WTC11 (cell line): ENCODE results near the gene TMEM14A. TPM values are rescaled to one million over a fixed set of nuclear protein-coding genes. Genes with fewer than 3 reads are reported as not detected.

ENCODE experiments used
- ATAC-seq: fragments of 200-7000 bp; cut with Tn5 transposase; 2 replicates; pipeline ENCODE4 v1.10.0; 2021; ENCODE audit warnings: mild to moderate bottlenecking, moderate library complexity
- CTCF ChIA-PET: fragments of 300-600 bp; sonication (Branson Sonifier 250); formaldehyde crosslinking; loops from one replicate; lab custom pipeline; 2021; ENCODE audit warnings: antibody characterized with exemption; lab: Charles Lee
- POLR2A ChIA-PET: fragments of 350-600 bp; sonication (Branson Sonifier 250); formaldehyde crosslinking; loops from one replicate; lab custom pipeline; 2021; ENCODE audit warnings: antibody characterized with exemption; lab: Charles Lee
- DNase-seq: peaks from one replicate; pipeline ENCODE4 v3.0.0; 2021; ENCODE audit warnings: low spot score
- H3K27ac Mint-ChIP-seq: 2 replicates; pipeline ENCODE4 v1.8.0; 2021; ENCODE audit warnings: mixed read lengths
- H3K27me3 Mint-ChIP-seq: 2 replicates; pipeline ENCODE4 v1.8.0; 2021; ENCODE audit warnings: low read depth, mild to moderate bottlenecking, moderate library complexity, mixed read lengths
- H3K36me3 Mint-ChIP-seq: 2 replicates; pipeline ENCODE4 v1.8.0; 2021; ENCODE audit warnings: mixed read lengths
- H3K4me1 Mint-ChIP-seq: 2 replicates; pipeline ENCODE4 v1.8.0; 2022; ENCODE audit warnings: mixed read lengths
- H3K4me3 Mint-ChIP-seq: 2 replicates; pipeline ENCODE4 v1.8.0; 2021; ENCODE audit warnings: mild to moderate bottlenecking, moderate library complexity, mixed read lengths
- H3K9me3 Mint-ChIP-seq: 2 replicates; pipeline ENCODE4 v1.8.0; 2021; ENCODE audit warnings: mixed read lengths
- AR ChIP-seq: fragments of 250-450 bp; sonication (Bioruptor Pico); IDR thresholded peaks from 2 replicates; pipeline ENCODE4 v1.9.0; 2021; ENCODE audit warnings: mild to moderate bottlenecking
- E2F1 ChIP-seq: sonication (generic); formaldehyde crosslinking; IDR thresholded peaks from 2 replicates; pipeline ENCODE4 v1.8.0; 2022; ENCODE audit warnings: mild to moderate bottlenecking, missing genetic modification reagents
- EMX1 ChIP-seq: fragments of 250-450 bp; sonication (Bioruptor Pico); IDR thresholded peaks from 2 replicates; pipeline ENCODE4 v1.8.0; 2021; ENCODE audit warnings: mild to moderate bottlenecking
- ERG ChIP-seq: fragments of 250-450 bp; sonication (Bioruptor Pico); IDR thresholded peaks from 2 replicates; pipeline ENCODE4 v1.8.0; 2021; ENCODE audit warnings: mild to moderate bottlenecking
- GABPB1 ChIP-seq: sonication (generic); formaldehyde crosslinking; IDR thresholded peaks from 2 replicates; pipeline ENCODE4 v1.8.1; 2023; ENCODE audit warnings: mild to moderate bottlenecking, missing genetic modification reagents
- HMGA2 ChIP-seq: fragments of 250-450 bp; sonication (Bioruptor Pico); IDR thresholded peaks from 2 replicates; pipeline ENCODE4 v1.4.0; 2021; ENCODE audit warnings: mild to moderate bottlenecking, moderate library complexity
- KAT7 ChIP-seq: sonication (generic); formaldehyde crosslinking; IDR thresholded peaks from 2 replicates; pipeline ENCODE4 v1.8.1; 2023; ENCODE audit warnings: missing genetic modification reagents, mild to moderate bottlenecking, borderline replicate concordance
- MYBL2 ChIP-seq: sonication (generic); formaldehyde crosslinking; IDR thresholded peaks from 2 replicates; pipeline ENCODE4 v1.8.1; 2023; ENCODE audit warnings: mild to moderate bottlenecking, moderate library complexity, missing genetic modification reagents
- OVOL2 ChIP-seq: fragments of 250-450 bp; sonication (Bioruptor Pico); IDR thresholded peaks from 2 replicates; pipeline ENCODE4 v1.9.0; 2021; ENCODE audit warnings: mild to moderate bottlenecking, borderline replicate concordance
- SP1 ChIP-seq: sonication (generic); formaldehyde crosslinking; conservative IDR thresholded peaks from 2 replicates; pipeline ENCODE4 v1.8.1; 2022; ENCODE audit warnings: missing genetic modification reagents
- STAT6 ChIP-seq: sonication (generic); formaldehyde crosslinking; conservative IDR thresholded peaks from 2 replicates; pipeline ENCODE4 v1.8.1; 2023; ENCODE audit warnings: mild to moderate bottlenecking, low read depth, missing genetic modification reagents, moderate library complexity
- TCF7 ChIP-seq: sonication (generic); formaldehyde crosslinking; IDR thresholded peaks from 2 replicates; pipeline ENCODE4 v1.8.0; 2022; ENCODE audit warnings: mild to moderate bottlenecking, low read depth, missing genetic modification reagents, moderate library complexity
- ZNF416 ChIP-seq: fragments of 250-450 bp; sonication (Bioruptor Pico); IDR thresholded peaks from 2 replicates; pipeline ENCODE4 v1.9.0; 2021; ENCODE audit warnings: mild to moderate bottlenecking, inconsistent platforms
- ZNF423 ChIP-seq: fragments of 250-450 bp; sonication (Bioruptor Pico); IDR thresholded peaks from 2 replicates; pipeline ENCODE4 v2.1.2; 2022; ENCODE audit warnings: mild to moderate bottlenecking, moderate library complexity
- total RNA-seq: library from RNA; stranded (reverse); gene quantifications from 3 replicates; pipeline ENCODE4 v1.2.3, GENCODE V29; 2021
- TF ChIP-seq, protein P1 (sequence below): sonication (generic); formaldehyde crosslinking; IDR thresholded peaks from 2 replicates; pipeline ENCODE4 v1.8.1; 2022; ENCODE audit warnings: low read depth, missing genetic modification reagents, borderline replicate concordance
- TF ChIP-seq, protein P2 (sequence below): fragments of 250-450 bp; sonication (Bioruptor Pico); IDR thresholded peaks from 2 replicates; pipeline ENCODE4 v1.9.0; 2021; ENCODE audit warnings: mild to moderate bottlenecking
- TF ChIP-seq, protein P3 (sequence below): fragments of 250-450 bp; sonication (Bioruptor Pico); IDR thresholded peaks from 2 replicates; pipeline ENCODE4 v2.1.2; 2022; ENCODE audit warnings: mild to moderate bottlenecking, moderate library complexity
- TF ChIP-seq, protein P4 (sequence below): sonication (generic); formaldehyde crosslinking; IDR thresholded peaks from 2 replicates; pipeline ENCODE4 v1.8.0; 2023; ENCODE audit warnings: missing genetic modification reagents, mild to moderate bottlenecking, borderline replicate concordance
- TF ChIP-seq, protein P5 (sequence below): sonication (generic); formaldehyde crosslinking; IDR thresholded peaks from 2 replicates; pipeline ENCODE4 v1.8.1; 2022; ENCODE audit warnings: mild to moderate bottlenecking, moderate library complexity, missing genetic modification reagents

Gene TMEM14A
- total RNA-seq, 1 experiment from 2014 or later: 8.7 TPM

DNA sequence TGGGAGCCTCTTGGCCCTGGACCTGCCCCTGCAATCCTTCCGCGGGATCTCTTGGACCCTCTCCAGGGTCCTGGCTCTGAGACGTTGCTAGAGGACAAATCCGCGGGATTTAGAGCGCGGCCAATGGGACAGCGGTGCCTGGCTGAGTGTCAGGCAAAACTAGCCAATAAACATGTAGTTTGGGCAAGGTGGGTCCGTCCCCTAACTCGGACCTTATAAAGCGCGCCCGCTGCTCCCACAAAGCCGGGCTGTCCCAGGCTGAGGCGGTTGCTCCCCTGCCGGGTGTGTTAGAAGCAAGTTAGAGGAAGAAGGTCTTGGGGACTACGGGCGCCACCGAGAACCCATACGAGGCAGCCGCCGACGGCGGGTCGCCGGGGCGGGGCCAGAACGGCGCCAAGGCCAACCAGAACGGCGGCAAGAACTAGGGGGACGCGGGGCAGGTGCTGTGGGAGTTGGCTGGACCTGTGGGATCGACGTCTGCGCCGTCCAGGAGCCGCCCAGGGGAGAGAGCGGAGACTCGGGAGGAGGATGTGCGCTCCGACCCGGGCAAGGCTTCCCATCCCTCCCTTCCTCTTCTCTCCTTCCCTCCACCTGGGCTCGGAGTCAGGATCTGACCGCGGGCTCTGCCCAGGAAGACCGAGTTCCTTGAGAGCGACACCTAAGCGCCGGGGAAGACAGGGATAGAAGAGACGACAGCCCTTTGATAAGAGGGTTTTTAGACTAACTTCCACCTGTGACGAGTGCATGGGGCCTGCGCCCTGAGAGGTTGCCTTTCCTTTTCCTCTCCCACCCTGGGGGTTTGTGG, 6.5 kb upstream of the TMEM14A start:
- H3K9me3 Mint-ChIP-seq: no peaks in the 10 kb centered on the region
- ChIA-PET CTCF (interaction anchor here (0.9 kb wide), 1 partner anchor 12 kb away, joined by 4 read pairs; no protein-coding TSS in a partner anchor), POLR2A (no interaction called here)
- H3K27ac Mint-ChIP-seq: no peak overlapping the region
- H3K4me3 Mint-ChIP-seq: no peak overlapping the region
- ATAC-seq (peak; percentile 98), DNase-seq (peak; percentile 92)
- H3K36me3 Mint-ChIP-seq: peaks cover 13% of the 10 kb centered on the region
- H3K27me3 Mint-ChIP-seq: peaks cover 3% of the 10 kb centered on the region; the same call in 1 of the 2 replicates
- no peaks in the 10 kb centered on the region for H3K4me1 Mint-ChIP-seq
- TF ChIP-seq STAT6 (CRISPR knock-in tag) (no peak), EMX1 (CRISPR knock-in tag) (no peak), TCF7 (CRISPR knock-in tag) (no peak), SP1 (CRISPR knock-in tag) (peak; percentile 58), E2F1 (CRISPR knock-in tag) (no peak), OVOL2 (no peak), ERG (0 out of 2 replicates have a peak, but pooled peaks have one; percentile 50), ZNF416 (peak; percentile 56; the same call in 1 of the 2 replicates), MYBL2 (CRISPR knock-in tag) (no peak; the same call in 1 of the 2 replicates), GABPB1 (CRISPR knock-in tag) (peak; percentile 40), ZNF423 (CRISPR knock-in tag) (no peak), HMGA2 (CRISPR knock-in tag) (no peak), KAT7 (CRISPR knock-in tag) (no peak), AR (no peak)
- TF ChIP-seq, protein P1, sequence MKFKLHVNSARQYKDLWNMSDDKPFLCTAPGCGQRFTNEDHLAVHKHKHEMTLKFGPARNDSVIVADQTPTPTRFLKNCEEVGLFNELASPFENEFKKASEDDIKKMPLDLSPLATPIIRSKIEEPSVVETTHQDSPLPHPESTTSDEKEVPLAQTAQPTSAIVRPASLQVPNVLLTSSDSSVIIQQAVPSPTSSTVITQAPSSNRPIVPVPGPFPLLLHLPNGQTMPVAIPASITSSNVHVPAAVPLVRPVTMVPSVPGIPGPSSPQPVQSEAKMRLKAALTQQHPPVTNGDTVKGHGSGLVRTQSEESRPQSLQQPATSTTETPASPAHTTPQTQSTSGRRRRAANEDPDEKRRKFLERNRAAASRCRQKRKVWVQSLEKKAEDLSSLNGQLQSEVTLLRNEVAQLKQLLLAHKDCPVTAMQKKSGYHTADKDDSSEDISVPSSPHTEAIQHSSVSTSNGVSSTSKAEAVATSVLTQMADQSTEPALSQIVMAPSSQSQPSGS: no peak
- TF ChIP-seq, protein P2, sequence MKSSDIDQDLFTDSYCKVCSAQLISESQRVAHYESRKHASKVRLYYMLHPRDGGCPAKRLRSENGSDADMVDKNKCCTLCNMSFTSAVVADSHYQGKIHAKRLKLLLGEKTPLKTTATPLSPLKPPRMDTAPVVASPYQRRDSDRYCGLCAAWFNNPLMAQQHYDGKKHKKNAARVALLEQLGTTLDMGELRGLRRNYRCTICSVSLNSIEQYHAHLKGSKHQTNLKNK (CRISPR knock-in tag): no peak
- TF ChIP-seq, protein P3, sequence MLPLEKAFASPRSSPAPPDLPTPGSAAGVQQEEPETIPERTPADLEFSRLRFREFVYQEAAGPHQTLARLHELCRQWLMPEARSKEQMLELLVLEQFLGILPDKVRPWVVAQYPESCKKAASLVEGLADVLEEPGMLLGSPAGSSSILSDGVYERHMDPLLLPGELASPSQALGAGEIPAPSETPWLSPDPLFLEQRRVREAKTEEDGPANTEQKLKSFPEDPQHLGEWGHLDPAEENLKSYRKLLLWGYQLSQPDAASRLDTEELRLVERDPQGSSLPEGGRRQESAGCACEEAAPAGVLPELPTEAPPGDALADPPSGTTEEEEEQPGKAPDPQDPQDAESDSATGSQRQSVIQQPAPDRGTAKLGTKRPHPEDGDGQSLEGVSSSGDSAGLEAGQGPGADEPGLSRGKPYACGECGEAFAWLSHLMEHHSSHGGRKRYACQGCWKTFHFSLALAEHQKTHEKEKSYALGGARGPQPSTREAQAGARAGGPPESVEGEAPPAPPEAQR (CRISPR knock-in tag): no peak
- TF ChIP-seq, protein P4, sequence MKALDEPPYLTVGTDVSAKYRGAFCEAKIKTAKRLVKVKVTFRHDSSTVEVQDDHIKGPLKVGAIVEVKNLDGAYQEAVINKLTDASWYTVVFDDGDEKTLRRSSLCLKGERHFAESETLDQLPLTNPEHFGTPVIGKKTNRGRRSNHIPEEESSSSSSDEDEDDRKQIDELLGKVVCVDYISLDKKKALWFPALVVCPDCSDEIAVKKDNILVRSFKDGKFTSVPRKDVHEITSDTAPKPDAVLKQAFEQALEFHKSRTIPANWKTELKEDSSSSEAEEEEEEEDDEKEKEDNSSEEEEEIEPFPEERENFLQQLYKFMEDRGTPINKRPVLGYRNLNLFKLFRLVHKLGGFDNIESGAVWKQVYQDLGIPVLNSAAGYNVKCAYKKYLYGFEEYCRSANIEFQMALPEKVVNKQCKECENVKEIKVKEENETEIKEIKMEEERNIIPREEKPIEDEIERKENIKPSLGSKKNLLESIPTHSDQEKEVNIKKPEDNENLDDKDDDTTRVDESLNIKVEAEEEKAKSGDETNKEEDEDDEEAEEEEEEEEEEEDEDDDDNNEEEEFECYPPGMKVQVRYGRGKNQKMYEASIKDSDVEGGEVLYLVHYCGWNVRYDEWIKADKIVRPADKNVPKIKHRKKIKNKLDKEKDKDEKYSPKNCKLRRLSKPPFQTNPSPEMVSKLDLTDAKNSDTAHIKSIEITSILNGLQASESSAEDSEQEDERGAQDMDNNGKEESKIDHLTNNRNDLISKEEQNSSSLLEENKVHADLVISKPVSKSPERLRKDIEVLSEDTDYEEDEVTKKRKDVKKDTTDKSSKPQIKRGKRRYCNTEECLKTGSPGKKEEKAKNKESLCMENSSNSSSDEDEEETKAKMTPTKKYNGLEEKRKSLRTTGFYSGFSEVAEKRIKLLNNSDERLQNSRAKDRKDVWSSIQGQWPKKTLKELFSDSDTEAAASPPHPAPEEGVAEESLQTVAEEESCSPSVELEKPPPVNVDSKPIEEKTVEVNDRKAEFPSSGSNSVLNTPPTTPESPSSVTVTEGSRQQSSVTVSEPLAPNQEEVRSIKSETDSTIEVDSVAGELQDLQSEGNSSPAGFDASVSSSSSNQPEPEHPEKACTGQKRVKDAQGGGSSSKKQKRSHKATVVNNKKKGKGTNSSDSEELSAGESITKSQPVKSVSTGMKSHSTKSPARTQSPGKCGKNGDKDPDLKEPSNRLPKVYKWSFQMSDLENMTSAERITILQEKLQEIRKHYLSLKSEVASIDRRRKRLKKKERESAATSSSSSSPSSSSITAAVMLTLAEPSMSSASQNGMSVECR (CRISPR knock-in tag): no peak
- TF ChIP-seq, protein P5, sequence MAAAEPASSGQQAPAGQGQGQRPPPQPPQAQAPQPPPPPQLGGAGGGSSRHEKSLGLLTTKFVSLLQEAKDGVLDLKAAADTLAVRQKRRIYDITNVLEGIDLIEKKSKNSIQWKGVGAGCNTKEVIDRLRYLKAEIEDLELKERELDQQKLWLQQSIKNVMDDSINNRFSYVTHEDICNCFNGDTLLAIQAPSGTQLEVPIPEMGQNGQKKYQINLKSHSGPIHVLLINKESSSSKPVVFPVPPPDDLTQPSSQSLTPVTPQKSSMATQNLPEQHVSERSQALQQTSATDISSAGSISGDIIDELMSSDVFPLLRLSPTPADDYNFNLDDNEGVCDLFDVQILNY: peak; percentile 46; the same call in 1 of the 2 replicates
